HepG2 (cell line): Measurements from ENCODE around the gene CRIM1.

Experiments used
- CEBPB ChIP-seq: IDR thresholded peaks from 2 replicates; pipeline ENCODE4 v1.6.1; 2011; ENCODE audit warnings: low read depth, low read length, improper control_type of control experiment, borderline replicate concordance
- CTCF ChIP-seq: sonication (generic); formaldehyde crosslinking; IDR thresholded peaks from 2 replicates; pipeline ENCODE4 v1.5.0; 2020; ENCODE audit warnings: mild to moderate bottlenecking, missing genetic modification reagents, moderate library complexity
- DPF2 ChIP-seq: sonication (generic); formaldehyde crosslinking; IDR thresholded peaks from 2 replicates; pipeline ENCODE4 v1.4.0; 2020; ENCODE audit warnings: mild to moderate bottlenecking, low read depth, missing genetic modification reagents, borderline replicate concordance
- EP300 ChIP-seq, 3 experiments: sonication (generic) in 1 of 3; formaldehyde crosslinking in 1 of 3; IDR thresholded peaks; 2 replicates each; pipeline versions ENCODE4 v1.5.1 to v1.6.1; 2011 to 2020; ENCODE audit warnings: low read depth in 2 of 3, low read length in 2 of 3, borderline replicate concordance in 1 of 3, improper control_type of control experiment in 1 of 3, mild to moderate bottlenecking in 1 of 3, missing genetic modification reagents in 1 of 3, moderate library complexity in 1 of 3
- EZH2 ChIP-seq: conservative IDR thresholded peaks from 2 replicates; pipeline ENCODE4 v1.6.1; 2012; ENCODE audit warnings: mild to moderate bottlenecking, low read depth, low read length, moderate library complexity
- IRF2 ChIP-seq: IDR thresholded peaks from 2 replicates; pipeline ENCODE4 v1.6.1; 2018; ENCODE audit warnings: missing genetic modification reagents, missing compliant biosample characterization
- TAF1 ChIP-seq: sonication (generic); formaldehyde crosslinking; IDR thresholded peaks from 2 replicates; pipeline ENCODE4 v1.4.0; 2020; ENCODE audit warnings: missing genetic modification reagents
- ZBTB33 ChIP-seq: sonication (generic); formaldehyde crosslinking; IDR thresholded peaks from 2 replicates; pipeline ENCODE4 v1.4.0; 2020; ENCODE audit warnings: missing genetic modification reagents
- ZNF496 ChIP-seq: sonication (generic); formaldehyde crosslinking; IDR thresholded peaks from 2 replicates; pipeline ENCODE4 v1.8.1; 2023; ENCODE audit warnings: mild to moderate bottlenecking, moderate library complexity, missing genetic modification reagents; ENCODE audit not compliant: insufficient replicate concordance
- ZNF678 ChIP-seq: sonication (generic); formaldehyde crosslinking; IDR thresholded peaks from 2 replicates; pipeline ENCODE4 v1.4.0; 2020; ENCODE audit warnings: mild to moderate bottlenecking, missing genetic modification reagents

- TF ChIP-seq IRF2 (no peak), TAF1 (CRISPR knock-in tag) (no peak), ZBTB33 (CRISPR knock-in tag) (no peak), ZNF678 (CRISPR knock-in tag) (no peak), ZNF496 (CRISPR knock-in tag) (no peak), CTCF (CRISPR knock-in tag) (no peak), CEBPB (no peak), EZH2 (no peak), EP300 (IDR thresholded peaks at IDR 0.05; ENCODE audit: low read depth in 2 of 2, low read length in 2 of 2) (no peak), EP300 (CRISPR knock-in tag; IDR thresholded peaks at IDR 0.05; ENCODE audit: borderline replicate concordance) (no peak), DPF2 (no peak)
Observed at GRCh38 chr2:36421379-36421778, 65.8 kb downstream of the CRIM1 start.
